HUES64 (cell line): Measurements from ENCODE around the gene GDPGP1.

ENCODE experiments used
- H3K27ac ChIP-seq: 2 replicates; pipeline ENCODE4 v1.7.0; 2013; ENCODE audit warnings: low read depth, low read length, inconsistent platforms
- H3K27me3 ChIP-seq: 2 replicates; pipeline ENCODE4 v1.6.1; 2013; ENCODE audit warnings: mild to moderate bottlenecking, low read length; ENCODE audit not compliant: insufficient read depth
- H3K36me3 ChIP-seq: 2 replicates; pipeline ENCODE4 v1.6.1; 2013; ENCODE audit warnings: mild to moderate bottlenecking, low read length; ENCODE audit not compliant: insufficient read depth
- H3K4me1 ChIP-seq: 2 replicates; pipeline ENCODE4 v1.6.1; 2013; ENCODE audit warnings: mild to moderate bottlenecking, low read length, moderate library complexity; ENCODE audit not compliant: insufficient read depth
- H3K4me3 ChIP-seq: 2 replicates; pipeline ENCODE4 v1.5.1; 2013; ENCODE audit warnings: mild to moderate bottlenecking, low read length, moderate library complexity
- H3K9ac ChIP-seq: 2 replicates; pipeline ENCODE4 v1.6.1; 2013; ENCODE audit warnings: mild to moderate bottlenecking, low read depth, low read length
- H3K9me3 ChIP-seq: 2 replicates; pipeline ENCODE4 v1.6.1; 2013; ENCODE audit warnings: low read depth, low read length; ENCODE audit not compliant: insufficient read depth
- WGBS: fragments of 150-250, 120-280 bp; methylation state at CpG from one replicate; pipeline ENCODE4 v1.1.7; 2013; ENCODE audit warnings: missing lambda C conversion rate; 5-methylcytosine and 5-hydroxymethylcytosine counted together

The GDPGP1 gene

GRCh38 chr15:90227816-90228772 lies 5.9 kb upstream of the GDPGP1 start:
- H3K27me3 ChIP-seq, result no peaks in the 10 kb centered on the region
- no peak overlapping the region for H3K9ac ChIP-seq
- no peak overlapping the region for H3K4me3 ChIP-seq
- no peaks in the 10 kb centered on the region for H3K4me1 ChIP-seq
- no peaks in the 10 kb centered on the region for H3K9me3 ChIP-seq
- 95% methylated on average over 38 of the region's 38 CpGs for WGBS
- H3K27ac ChIP-seq, result no peak overlapping the region
- H3K36me3 ChIP-seq, result peaks cover 68% of the 10 kb centered on the region

- Histone ChIP-seq H3K9me3 (no peaks in the 10 kb centered on the region), H3K4me1 (no peaks in the 10 kb centered on the region), H3K4me3 (no peak overlapping the region), H3K36me3 (peaks cover 60% of the 10 kb centered on the region), H3K27ac (no peak overlapping the region), H3K27me3 (no peaks in the 10 kb centered on the region), H3K9ac (no peak overlapping the region)
- 96% methylated on average over 15 of the region's 15 CpGs for WGBS
Observed at GRCh38 chr15:90228960-90229359, 5.0 kb upstream of the GDPGP1 start.

- no peak overlapping the region for H3K9ac ChIP-seq
- H3K36me3 ChIP-seq, result peaks cover 48% of the 10 kb centered on the region
- H3K27ac ChIP-seq, result no peak overlapping the region
- H3K4me1 ChIP-seq, result no peaks in the 10 kb centered on the region
- no peak overlapping the region for H3K4me3 ChIP-seq
- 95% methylated on average over 12 of the region's 12 CpGs for WGBS
- no peaks in the 10 kb centered on the region for H3K9me3 ChIP-seq
- no peaks in the 10 kb centered on the region for H3K27me3 ChIP-seq
Observed at GRCh38 chr15:90230071-90230494, 3.9 kb upstream of the GDPGP1 start.

- no peaks in the 10 kb centered on the region for H3K27me3 ChIP-seq
- WGBS, result 94% methylated on average over 8 of the region's 8 CpGs
- H3K4me1 ChIP-seq, result no peaks in the 10 kb centered on the region
- H3K9me3 ChIP-seq, result no peaks in the 10 kb centered on the region
- H3K4me3 ChIP-seq, result no peak overlapping the region
- H3K9ac ChIP-seq, result no peak overlapping the region
- no peak overlapping the region for H3K27ac ChIP-seq
- H3K36me3 ChIP-seq, result peaks cover 43% of the 10 kb centered on the region
Observed at GRCh38 chr15:90230610-90231009, 3.4 kb upstream of the GDPGP1 start.

- no peaks in the 10 kb centered on the region for H3K4me1 ChIP-seq
- H3K36me3 ChIP-seq, result peaks cover 37% of the 10 kb centered on the region
- no peak overlapping the region for H3K9ac ChIP-seq
- H3K27ac ChIP-seq, result no peak overlapping the region
- H3K9me3 ChIP-seq, result no peaks in the 10 kb centered on the region
- WGBS, result 91% methylated on average over 27 of the region's 27 CpGs
- no peak overlapping the region for H3K4me3 ChIP-seq
- no peaks in the 10 kb centered on the region for H3K27me3 ChIP-seq
Observed at GRCh38 chr15:90231028-90232017, 2.7 kb upstream of the GDPGP1 start.

GRCh38 chr15:90232196-90232595 lies 1.8 kb upstream of the GDPGP1 start:
- Histone ChIP-seq H3K9me3 (no peaks in the 10 kb centered on the region), H3K36me3 (peaks cover 29% of the 10 kb centered on the region), H3K4me3 (no peak overlapping the region), H3K27ac (no peak overlapping the region), H3K27me3 (no peaks in the 10 kb centered on the region), H3K9ac (no peak overlapping the region), H3K4me1 (no peaks in the 10 kb centered on the region)
- WGBS, result 92% methylated on average over 13 of the region's 13 CpGs

GRCh38 chr15:90232941-90233386 lies 1.0 kb upstream of the GDPGP1 start:
- peak overlapping the region; percentile 59 for H3K9ac ChIP-seq
- no peaks in the 10 kb centered on the region for H3K27me3 ChIP-seq
- H3K9me3 ChIP-seq, result no peaks in the 10 kb centered on the region
- H3K27ac ChIP-seq, result no peak overlapping the region; the same call in 1 of the 2 replicates
- peak overlapping the region; percentile 64 for H3K4me3 ChIP-seq
- H3K36me3 ChIP-seq, result peaks cover 22% of the 10 kb centered on the region
- WGBS, result 18% methylated on average over 9 of the region's 9 CpGs
- no peaks in the 10 kb centered on the region for H3K4me1 ChIP-seq

- peak within 1 kb of the TSS; percentile 73; the same call in 1 of the 2 replicates for H3K27ac ChIP-seq
- peaks cover 19% of the 10 kb centered on the region for H3K36me3 ChIP-seq
- under 1% methylated on average over 63 of the region's 63 CpGs for WGBS
- no peaks in the 10 kb centered on the region for H3K9me3 ChIP-seq
- peak within 1 kb of the TSS; percentile 64 for H3K4me3 ChIP-seq
- no peaks in the 10 kb centered on the region for H3K4me1 ChIP-seq
- no peaks in the 10 kb centered on the region for H3K27me3 ChIP-seq
- H3K9ac ChIP-seq, result peak within 1 kb of the TSS; percentile 59
Observed at GRCh38 chr15:90233387-90234095, 468 bp upstream of the GDPGP1 start, which contains the start of gene CIB1. Gene CIB1, minus strand, starts transcription at chr15:90233941. Its CDS starts 56 bp downstream, at chr15:90233885.

- 91% methylated on average over 3 of the region's 3 CpGs for WGBS
- Histone ChIP-seq H3K27me3 (no peaks in the 10 kb centered on the region), H3K9me3 (no peaks in the 10 kb centered on the region), H3K27ac (no peak overlapping the region), H3K36me3 (peaks cover 7% of the 10 kb centered on the region; the same call in 1 of the 2 replicates), H3K4me3 (no peak overlapping the region), H3K9ac (no peak overlapping the region), H3K4me1 (no peaks in the 10 kb centered on the region)
Observed at GRCh38 chr15:90239371-90239770, 5.4 kb downstream of the GDPGP1 start.

- H3K9me3 ChIP-seq, result no peaks in the 10 kb centered on the region
- no peak overlapping the region for H3K9ac ChIP-seq
- no peak overlapping the region for H3K4me3 ChIP-seq
- no peak overlapping the region for H3K27ac ChIP-seq
- 94% methylated on average over 8 of the region's 8 CpGs for WGBS
- H3K27me3 ChIP-seq, result no peaks in the 10 kb centered on the region
- H3K4me1 ChIP-seq, result no peaks in the 10 kb centered on the region
- H3K36me3 ChIP-seq, result peaks cover 7% of the 10 kb centered on the region; the same call in 1 of the 2 replicates
Observed at GRCh38 chr15:90240856-90241255, 6.8 kb downstream of the GDPGP1 start.
